Renal cortex interstitium (tissue), 11 donors: ENCODE measurements around the gene MYO5A. TPM values are rescaled to one million over a fixed set of nuclear protein-coding genes. Genes with fewer than 3 reads are reported as not detected.
A peak's percentile ranks its signal among the peaks of the same experiment; 100 is the strongest.

Experiments
- DNase-seq, 11 donors: peaks; one replicate each; pipeline ENCODE4 v3.0.0-alpha.2; 2013; ENCODE audit warnings: low read depth in 9 of 11, low spot score in 4 of 11; ENCODE audit errors: extremely low read depth in 1 of 11
- polyA plus RNA-seq, 3 donors: library from polyadenylated mRNA; unstranded; fragments of 120-200 nt; gene quantifications; one replicate each; pipeline ENCODE4 v1.2.1, GENCODE V29; 2013; ENCODE audit not compliant: insufficient read length in 3 of 3

The MYO5A gene
- polyA plus RNA-seq, 3 donors = 7.4 to 9.7 (median 9.6) TPM

GRCh38 chr15:52405856-52406255, 122.8 kb downstream of the MYO5A start:
- no peak for DNase-seq

GRCh38 chr15:52397118-52397517, 131.6 kb downstream of the MYO5A start:
- DNase-seq = no peak

- DNase-seq = peak in 2 of 11 donors; percentile 8 to 23
Measured at GRCh38 chr15:52394118-52394517, 134.6 kb downstream of the MYO5A start.

GRCh38 chr15:52392008-52392687, 136.5 kb downstream of the MYO5A start:
- peak in 1 of 11 donors; percentile 7 for DNase-seq

GRCh38 chr15:52391069-52391468, 137.6 kb downstream of the MYO5A start:
- DNase-seq = no peak

GRCh38 chr15:52385670-52386069, 143.0 kb downstream of the MYO5A start:
- no peak for DNase-seq

GRCh38 chr15:52383100-52383588, 145.5 kb downstream of the MYO5A start:
- DNase-seq = no peak

GRCh38 chr15:52382647-52383046, 146.0 kb downstream of the MYO5A start:
- no peak for DNase-seq

- peak in 3 of 11 donors; percentile 5 to 25 (median 23) for DNase-seq
Measured at GRCh38 chr15:52379395-52380106, 149.1 kb downstream of the MYO5A start.

- DNase-seq = no peak
Measured at GRCh38 chr15:52378746-52379394, 149.8 kb downstream of the MYO5A start.

GRCh38 chr15:52370010-52370409, 158.7 kb downstream of the MYO5A start:
- no peak for DNase-seq

GRCh38 chr15:52369455-52369854, 159.2 kb downstream of the MYO5A start:
- DNase-seq = no peak

GRCh38 chr15:52369030-52369429, 159.7 kb downstream of the MYO5A start:
- no peak for DNase-seq

GRCh38 chr15:52368402-52368801, 160.3 kb downstream of the MYO5A start:
- DNase-seq = no peak

- DNase-seq = no peak
Measured at GRCh38 chr15:52362497-52362896, 166.2 kb downstream of the MYO5A start.

- DNase-seq = no peak
Measured at GRCh38 chr15:52361975-52362494, 166.6 kb downstream of the MYO5A start.

- DNase-seq = no peak
Measured at GRCh38 chr15:52361494-52361893, 167.2 kb downstream of the MYO5A start.

- DNase-seq = no peak
Measured at GRCh38 chr15:52360229-52361203, 168.2 kb downstream of the MYO5A start.

- no peak for DNase-seq
Measured at GRCh38 chr15:52359722-52360121, 169.0 kb downstream of the MYO5A start.
